ENCODE measurements around the gene CYP1A2. TPM values are rescaled to one million over a fixed set of nuclear protein-coding genes. Genes with fewer than 3 reads are reported as not detected.
"Not testable (repeated sequence)": the region's sequence is repeated elsewhere in the genome, so short reads cannot be mapped to it uniquely, and the experiment has no call there.

Gene CYP1A2
- total RNA-seq, 1 experiment from 2014 or later = not detected

GRCh38 chr15:74776821-74777768 is 28.4 kb downstream of the CYP1A2 start:
- DNase-seq (ENCODE audit: low read depth) = no peak

GRCh38 chr15:74777769-74778598 is 29.3 kb downstream of the CYP1A2 start:
- DNase-seq (ENCODE audit: low read depth) = no peak

- DNase-seq (ENCODE audit: low read depth) = no peak
Observed at GRCh38 chr15:74778599-74778970, 29.9 kb downstream of the CYP1A2 start.

- DNase-seq (ENCODE audit: low read depth) = no peak
Observed at GRCh38 chr15:74779162-74779648, 30.6 kb downstream of the CYP1A2 start.

GRCh38 chr15:74780523-74781430 is 32.1 kb downstream of the CYP1A2 start:
- no peak for DNase-seq (ENCODE audit: low read depth)

GRCh38 chr15:74781431-74782258 is 33.0 kb downstream of the CYP1A2 start, which contains the start of gene CSK:
TSS of gene CSK (plus strand) at chr15:74782080. CDS start at chr15:74798298, 16,218 bp downstream.
- peak; percentile 61 for DNase-seq (ENCODE audit: low read depth)

GRCh38 chr15:74782259-74783071 is 33.8 kb downstream of the CYP1A2 start:
- no peak for DNase-seq (ENCODE audit: low read depth)

- DNase-seq (ENCODE audit: low read depth) = no peak
Observed at GRCh38 chr15:74783072-74783807, 34.6 kb downstream of the CYP1A2 start.

- DNase-seq (ENCODE audit: low read depth) = no peak
Observed at GRCh38 chr15:74783808-74784175, 35.1 kb downstream of the CYP1A2 start.

- DNase-seq (ENCODE audit: low read depth) = no peak
Observed at GRCh38 chr15:74784426-74785193, 36.0 kb downstream of the CYP1A2 start.

- DNase-seq (ENCODE audit: low read depth) = no peak
Observed at GRCh38 chr15:74785194-74786032, 36.8 kb downstream of the CYP1A2 start.

GRCh38 chr15:74786081-74786480 is 37.4 kb downstream of the CYP1A2 start:
- DNase-seq (ENCODE audit: low read depth) = not testable (repeated sequence)

GRCh38 chr15:74786551-74787165 is 38.0 kb downstream of the CYP1A2 start:
- no peak for DNase-seq (ENCODE audit: low read depth)

- DNase-seq (ENCODE audit: low read depth) = no peak
Observed at GRCh38 chr15:74787251-74788041, 38.8 kb downstream of the CYP1A2 start.

- no peak for DNase-seq (ENCODE audit: low read depth)
Observed at GRCh38 chr15:74788042-74788682, 39.5 kb downstream of the CYP1A2 start.
